RWPE1 (cell line): Measurements from ENCODE around the gene NEO1.

Source experiments
- CTCF ChIA-PET: fragments of 350-600 bp; sonication (Branson Sonifier 250); formaldehyde crosslinking; extraction: SDS; loops from one replicate; lab custom pipeline; 2021; lab: Yijun Ruan, JAX
- POLR2A ChIA-PET: fragments of 400-600 bp; formaldehyde crosslinking; extraction: SDS; loops from one replicate; lab custom pipeline; 2020; ENCODE audit warnings: antibody characterized with exemption; ENCODE audit not compliant: low non-redundant PET; lab: Yijun Ruan, JAX
- DNase-seq: peaks from one replicate; pipeline ENCODE4 v3.0.0; 2012; ENCODE audit warnings: low spot score
- H3K27ac ChIP-seq: fragments of 450-650 bp; 2 replicates; pipeline ENCODE4 v1.5.1; 2017
- TF ChIP-seq, protein P1 (sequence below): fragments of 450-650 bp; conservative IDR thresholded peaks from 2 replicates; pipeline ENCODE4 v1.5.1; 2017; ENCODE audit warnings: low read depth, mild to moderate bottlenecking

NEO1 gene

DNA sequence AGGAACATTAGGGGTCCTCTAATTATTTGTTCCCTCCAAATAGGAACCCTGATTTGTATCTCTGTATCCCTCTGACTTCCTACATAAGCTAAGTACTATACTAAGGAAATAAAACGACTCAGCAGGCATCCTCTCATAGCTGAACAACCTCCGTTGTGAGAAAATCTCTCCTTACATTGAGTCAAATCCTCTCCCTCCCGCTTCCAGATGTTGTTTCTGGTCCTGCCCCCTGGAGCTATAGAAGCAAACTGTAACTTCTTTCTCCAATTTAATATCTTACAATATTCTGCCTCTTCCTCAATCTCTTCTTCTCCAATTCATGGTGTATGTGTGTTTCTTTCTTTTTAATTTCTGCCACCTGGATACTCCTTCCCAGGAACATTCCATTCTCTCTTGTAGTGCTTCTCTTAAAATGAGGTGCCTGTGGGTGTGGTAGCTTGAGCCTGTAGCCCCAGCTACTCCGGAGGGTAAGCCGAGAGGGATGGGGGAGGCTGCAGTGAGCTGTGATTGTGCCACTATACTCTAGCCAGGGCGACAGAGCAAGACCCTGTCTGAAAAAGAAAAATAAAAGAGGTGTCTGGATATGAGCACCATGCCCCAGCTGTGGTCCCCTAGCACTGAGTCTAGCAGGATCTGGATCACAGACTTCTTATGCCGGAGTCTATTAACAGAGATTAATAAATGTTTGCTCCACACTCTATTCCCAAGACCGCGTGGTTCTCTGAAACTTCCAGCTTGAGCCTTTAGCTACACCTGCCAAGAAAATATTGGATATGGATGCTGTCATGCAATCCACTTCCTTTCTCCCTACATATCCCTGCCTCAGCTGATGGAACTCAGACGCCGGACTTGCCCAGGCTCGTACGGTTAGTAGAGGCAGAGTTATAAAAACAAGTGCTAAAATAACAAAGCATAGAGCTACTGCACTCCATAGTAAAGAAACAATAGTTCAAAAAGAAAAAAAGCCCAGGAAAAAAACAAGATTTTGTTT lies 42.9 kb upstream of the NEO1 start:
- DNase-seq, result peak; percentile 49
- ChIA-PET POLR2A (no interaction called here), CTCF (interaction anchor here (0.5 kb wide), 1 partner anchor 227 kb away, joined by 4 read pairs; no protein-coding TSS in a partner anchor)

GRCh38 chr15:73010154-73011152 lies 41.8 kb upstream of the NEO1 start:
- no peak for DNase-seq
- H3K27ac ChIP-seq, result no peak overlapping the region
- ChIA-PET POLR2A (no interaction called here), CTCF (no interaction called here)
- TF ChIP-seq, protein P1, sequence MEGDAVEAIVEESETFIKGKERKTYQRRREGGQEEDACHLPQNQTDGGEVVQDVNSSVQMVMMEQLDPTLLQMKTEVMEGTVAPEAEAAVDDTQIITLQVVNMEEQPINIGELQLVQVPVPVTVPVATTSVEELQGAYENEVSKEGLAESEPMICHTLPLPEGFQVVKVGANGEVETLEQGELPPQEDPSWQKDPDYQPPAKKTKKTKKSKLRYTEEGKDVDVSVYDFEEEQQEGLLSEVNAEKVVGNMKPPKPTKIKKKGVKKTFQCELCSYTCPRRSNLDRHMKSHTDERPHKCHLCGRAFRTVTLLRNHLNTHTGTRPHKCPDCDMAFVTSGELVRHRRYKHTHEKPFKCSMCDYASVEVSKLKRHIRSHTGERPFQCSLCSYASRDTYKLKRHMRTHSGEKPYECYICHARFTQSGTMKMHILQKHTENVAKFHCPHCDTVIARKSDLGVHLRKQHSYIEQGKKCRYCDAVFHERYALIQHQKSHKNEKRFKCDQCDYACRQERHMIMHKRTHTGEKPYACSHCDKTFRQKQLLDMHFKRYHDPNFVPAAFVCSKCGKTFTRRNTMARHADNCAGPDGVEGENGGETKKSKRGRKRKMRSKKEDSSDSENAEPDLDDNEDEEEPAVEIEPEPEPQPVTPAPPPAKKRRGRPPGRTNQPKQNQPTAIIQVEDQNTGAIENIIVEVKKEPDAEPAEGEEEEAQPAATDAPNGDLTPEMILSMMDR, result no peak

More for the DNA sequence above, 42.9 kb upstream of the NEO1 start:
- TF ChIP-seq, protein P1, result no peak
- peak overlapping the region; percentile 78 for H3K27ac ChIP-seq

- H3K27ac ChIP-seq, result no peak overlapping the region
- ChIA-PET POLR2A (no interaction called here), CTCF (interaction anchor here (0.6 kb wide), 1 partner anchor 71 kb away, joined by 3 read pairs; no protein-coding TSS in a partner anchor)
- TF ChIP-seq, protein P1, result no peak
- DNase-seq, result no peak
These were observed 37.4 kb upstream of the NEO1 start for GRCh38 chr15:73014904-73015303.

DNA sequence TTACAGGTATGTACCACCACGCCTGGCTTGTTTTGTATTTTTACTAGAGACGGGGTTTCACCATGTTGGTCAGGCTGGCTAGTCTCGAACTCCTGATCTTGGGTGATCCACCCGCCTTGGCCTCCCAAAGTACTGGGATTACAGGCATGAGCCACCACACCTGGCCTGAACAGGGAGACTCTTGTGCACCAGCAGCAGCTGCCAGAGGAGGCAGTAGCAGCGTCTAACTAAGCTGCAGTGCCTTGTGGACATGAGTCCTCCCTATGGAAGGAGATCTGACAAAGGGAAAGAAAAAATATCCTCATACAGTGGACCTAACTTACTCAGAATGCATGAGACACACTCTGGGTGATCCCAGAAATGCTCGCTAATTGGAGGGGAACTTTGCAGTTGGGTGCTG lies 36.8 kb upstream of the NEO1 start:
- ChIA-PET POLR2A (no interaction called here), CTCF (interaction anchor here (0.6 kb wide), 1 partner anchor 71 kb away, joined by 3 read pairs; no protein-coding TSS in a partner anchor)
- no peak for DNase-seq
- H3K27ac ChIP-seq, result no peak overlapping the region
- TF ChIP-seq, protein P1, result no peak

DNA sequence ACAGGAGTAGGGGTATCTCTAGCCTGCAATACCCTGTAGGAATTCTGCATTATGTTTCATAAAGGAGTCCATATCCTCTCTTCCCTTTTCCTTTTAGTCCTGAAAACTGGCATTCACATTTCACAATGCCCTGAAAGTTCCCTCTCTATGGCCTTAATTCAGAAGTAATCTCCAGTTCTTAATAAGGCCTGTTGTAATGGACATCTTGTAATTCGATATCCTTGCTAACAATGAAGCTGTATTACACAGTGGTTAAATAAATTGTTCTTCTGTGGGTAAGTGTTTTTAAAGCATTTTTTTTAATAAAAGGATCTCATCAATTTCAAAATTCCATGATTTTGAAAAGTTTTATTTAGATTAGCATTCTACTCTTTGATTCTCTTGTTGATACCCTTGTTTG lies 34.3 kb upstream of the NEO1 start:
- TF ChIP-seq, protein P1, result no peak
- DNase-seq, result no peak
- CTCF ChIA-PET, result interaction anchor here (0.7 kb wide), 1 partner anchor 215 kb away, joined by 3 read pairs; no protein-coding TSS in a partner anchor
- no peak overlapping the region for H3K27ac ChIP-seq
- POLR2A ChIA-PET, result no interaction called here

- no peak overlapping the region for H3K27ac ChIP-seq
- TF ChIP-seq, protein P1, result no peak
- DNase-seq, result no peak
- ChIA-PET POLR2A (no interaction called here), CTCF (no interaction called here)
These were observed 33.1 kb upstream of the NEO1 start for GRCh38 chr15:73019154-73019553.
